HG02623 (cell line): Measurements from ENCODE around the gene HS2ST1.
A peak's percentile ranks its signal among the peaks of the same experiment; 100 is the strongest.
"Not testable (repeated sequence)": the region's sequence is repeated elsewhere in the genome, so short reads cannot be mapped to it uniquely, and the experiment has no call there.

Experiments
- ATAC-seq: cut with Tn5 transposase; IDR thresholded peaks from one replicate; pipeline ENCODE4 v1.9.1; 2021; ENCODE audit warnings: moderate library complexity; ENCODE audit not compliant: unreplicated experiment

The HS2ST1 gene

GRCh38 chr1:87056974-87057373 lies 142.5 kb downstream of the HS2ST1 start:
- no peak for ATAC-seq

- no peak for ATAC-seq
Measured at GRCh38 chr1:87058343-87058649, 143.9 kb downstream of the HS2ST1 start.

GRCh38 chr1:87061742-87062156 lies 147.3 kb downstream of the HS2ST1 start:
- peak; percentile 46 for ATAC-seq

- no peak for ATAC-seq
Measured at GRCh38 chr1:87062687-87063086, 148.3 kb downstream of the HS2ST1 start.

- no peak for ATAC-seq
Measured at GRCh38 chr1:87064309-87064708, 149.9 kb downstream of the HS2ST1 start.

- no peak for ATAC-seq
Measured at GRCh38 chr1:87064986-87065385, 150.6 kb downstream of the HS2ST1 start.

GRCh38 chr1:87066708-87067107 lies 152.3 kb downstream of the HS2ST1 start:
- not testable (repeated sequence) for ATAC-seq

- ATAC-seq: no peak
Measured at GRCh38 chr1:87072411-87072810, 158.0 kb downstream of the HS2ST1 start.

GRCh38 chr1:87072904-87073303 lies 158.5 kb downstream of the HS2ST1 start:
- ATAC-seq: no peak

- ATAC-seq: no peak
Measured at GRCh38 chr1:87074001-87074795, 159.8 kb downstream of the HS2ST1 start.

- peak; percentile 60 for ATAC-seq
Measured at GRCh38 chr1:87077959-87078639, 163.7 kb downstream of the HS2ST1 start.

- ATAC-seq: no peak
Measured at GRCh38 chr1:87084244-87084836, 169.9 kb downstream of the HS2ST1 start.

GRCh38 chr1:87086120-87086519 lies 171.7 kb downstream of the HS2ST1 start:
- no peak for ATAC-seq

GRCh38 chr1:87089070-87089736 lies 174.8 kb downstream of the HS2ST1 start:
- no peak for ATAC-seq

GRCh38 chr1:87089823-87090222 lies 175.4 kb downstream of the HS2ST1 start:
- no peak for ATAC-seq

- no peak for ATAC-seq
Measured at GRCh38 chr1:87091425-87091824, 177.0 kb downstream of the HS2ST1 start.

- no peak for ATAC-seq
Measured at GRCh38 chr1:87092846-87093245, 178.4 kb downstream of the HS2ST1 start.

- no peak for ATAC-seq
Measured at GRCh38 chr1:87093286-87093685, 178.9 kb downstream of the HS2ST1 start.

- ATAC-seq: no peak
Measured at GRCh38 chr1:87094238-87094637, 179.8 kb downstream of the HS2ST1 start.

- ATAC-seq: no peak
Measured at GRCh38 chr1:87100271-87100670, 185.8 kb downstream of the HS2ST1 start.

- ATAC-seq: no peak
Measured at GRCh38 chr1:87103074-87103473, 188.6 kb downstream of the HS2ST1 start.

- ATAC-seq: no peak
Measured at GRCh38 chr1:87104140-87104539, 189.7 kb downstream of the HS2ST1 start.
